ENCODE measurements around the gene HBEGF. TPM values are rescaled to one million over a fixed set of nuclear protein-coding genes. Genes with fewer than 3 reads are reported as not detected.

HBEGF gene
- total RNA-seq, 1 experiment from 2014 or later = 12.3 TPM

DNA sequence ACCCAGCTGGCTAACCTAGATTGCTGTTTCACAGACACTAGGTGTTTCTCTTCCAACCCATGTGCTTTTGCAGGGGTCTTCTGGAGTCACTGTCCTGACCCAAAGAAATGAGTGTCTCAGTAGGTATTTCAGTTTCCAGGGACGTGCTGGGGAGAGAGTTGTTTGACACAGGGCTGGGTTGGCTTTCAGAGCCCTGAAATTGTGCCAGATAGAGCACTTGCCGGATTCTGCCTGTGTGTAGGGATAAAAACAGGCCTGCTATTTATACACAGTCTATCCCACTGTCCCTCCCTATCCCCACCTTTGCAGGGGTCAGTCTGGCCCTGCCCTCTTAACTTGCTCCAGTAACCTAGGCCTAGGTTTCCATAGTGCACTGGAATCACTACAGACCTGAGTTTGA is 957 bp upstream of the HBEGF start:
- peak overlapping the region; percentile 70 for H3K9ac ChIP-seq (ENCODE audit: low read length)
- H2AFZ ChIP-seq (ENCODE audit: low read depth, low read length, poor library complexity, severe bottlenecking) = peak overlapping the region; percentile 67
- no peaks in the 10 kb centered on the region for H3K9me2 ChIP-seq (ENCODE audit: insufficient read depth)
- H3K27ac ChIP-seq (ENCODE audit: low read depth, low read length) = peak overlapping the region; percentile 4; the same call in 1 of the 2 replicates
- no peaks in the 10 kb centered on the region for H3K27me3 ChIP-seq (ENCODE audit: insufficient read depth, low read length)
- POLR2A ChIA-PET = interaction anchor here (0.7 to 3.0 kb wide), 14 partner anchors 8 to 300 kb away, joined by 3 to 57 read pairs (median 8); partner anchors contain the start of genes CYSTM1, IK and NDUFA2
- no peaks in the 10 kb centered on the region for H3K36me3 ChIP-seq (ENCODE audit: control insufficient read depth in 1 of 2, insufficient read depth in 2 of 2, low read length in 2 of 2)
- TF ChIP-seq POLR2AphosphoS5 (IDR thresholded peaks at IDR 0.05; ENCODE audit: low read depth, low read length) (no peak), SIN3A (IDR thresholded peaks at IDR 0.05; ENCODE audit: low read depth) (no peak), CBX3 (IDR thresholded peaks at IDR 0.05; ENCODE audit: low read depth) (no peak), SP1 (IDR thresholded peaks at IDR 0.05; ENCODE audit: low read depth) (no peak), EZH2phosphoT487 (IDR thresholded peaks at IDR 0.05; ENCODE audit: borderline replicate concordance) (no peak), ZNF274 (IDR thresholded peaks at IDR 0.05; ENCODE audit: low read depth, low read length) (no peak), SRF (IDR thresholded peaks at IDR 0.05; ENCODE audit: low read depth) (no peak), ELF1 (IDR thresholded peaks at IDR 0.05; ENCODE audit: borderline replicate concordance, low read depth) (no peak)
- CTCF ChIA-PET = interaction anchor here (1.2 to 3.2 kb wide), 14 partner anchors 8 to 372 kb away, joined by 3 to 76 read pairs (median 6); partner anchors contain the start of genes IK, NDUFA2 and SLC4A9
- DNase-seq (ENCODE audit: low read depth, low spot score) (no peak), ATAC-seq (no peak)
- RAD21 ChIA-PET (ENCODE audit: low non-redundant PET in 1 of 2, low total read pairs in 2 of 2, uncharacterized antibody in 2 of 2, unreplicated experiment in 2 of 2) = interaction anchor here (1.2 to 2.5 kb wide), 5 partner anchors 103 to 108 kb away, joined by 3 to 20 read pairs (median 5); no protein-coding TSS in a partner anchor
- intact Hi-C loops (cut with micrococcal nuclease) = no loop called here
- BruUV-seq (replicated peaks) = no TSS peak
- H4K20me1 ChIP-seq (ENCODE audit: insufficient read depth) = no peaks in the 10 kb centered on the region
- no peaks in the 10 kb centered on the region for H3K79me2 ChIP-seq (ENCODE audit: insufficient read depth, low read length)
- H3K4me2 ChIP-seq (ENCODE audit: low read length) = peak overlapping the region; percentile 93
- H3K4me3 ChIP-seq (replicated peaks in 1 of 2; ENCODE audit: low read depth in 1 of 2, low read length in 2 of 2) = peak overlapping the region; percentile 66 to 76
- no peaks in the 10 kb centered on the region for H3K9me3 ChIP-seq (ENCODE audit: control insufficient read depth in 1 of 2, insufficient read depth in 1 of 2, low read depth in 1 of 2, low read length in 2 of 2)
- H3K4me1 ChIP-seq (ENCODE audit: control insufficient read depth in 1 of 2, insufficient read depth in 2 of 2, low read length in 2 of 2) = peaks cover 22 to 43% of the 10 kb centered on the region in 2 experiments

DNA sequence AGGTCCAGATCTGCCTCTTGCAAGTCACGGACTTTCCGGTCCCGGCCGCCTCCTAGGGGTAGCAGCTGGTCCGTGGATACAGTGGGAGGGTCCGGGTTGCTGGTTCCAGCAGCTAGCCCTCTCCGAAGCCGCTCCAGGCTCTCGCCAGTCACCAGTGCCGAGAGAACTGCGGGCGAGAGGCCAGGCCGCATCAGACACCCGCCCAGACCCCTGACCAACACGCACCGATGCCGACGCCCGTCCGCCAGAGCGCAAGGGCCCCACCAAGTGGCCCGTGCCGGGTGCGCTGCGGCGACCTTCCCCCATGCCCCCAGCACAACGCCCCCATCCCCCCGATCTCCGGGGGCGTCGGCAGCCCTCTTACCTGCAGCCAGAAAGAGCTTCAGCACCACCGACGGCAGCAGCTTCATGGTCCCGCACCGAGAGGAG is 470 bp downstream of the HBEGF start:
- Histone ChIP-seq H3K4me1 (ENCODE audit: control insufficient read depth in 1 of 2, insufficient read depth in 2 of 2, low read length in 2 of 2) (peaks cover 22 to 43% of the 10 kb centered on the region in 2 experiments), H3K9me3 (ENCODE audit: control insufficient read depth in 1 of 2, insufficient read depth in 1 of 2, low read depth in 1 of 2, low read length in 2 of 2) (no peaks in the 10 kb centered on the region), H2AFZ (ENCODE audit: low read depth, low read length, poor library complexity, severe bottlenecking) (no peak overlapping the region), H3K27ac (ENCODE audit: low read depth, low read length) (peak overlapping the region; percentile 68), H4K20me1 (ENCODE audit: insufficient read depth) (no peaks in the 10 kb centered on the region), H3K4me2 (ENCODE audit: low read length) (peak overlapping the region; percentile 93), H3K36me3 (ENCODE audit: control insufficient read depth in 1 of 2, insufficient read depth in 2 of 2, low read length in 2 of 2) (peaks cover 0 to 8% of the 10 kb centered on the region in 2 experiments; a peak in 1 of 4 replicates), H3K9me2 (ENCODE audit: insufficient read depth) (no peaks in the 10 kb centered on the region), H3K27me3 (ENCODE audit: insufficient read depth, low read length) (no peaks in the 10 kb centered on the region), H3K9ac (ENCODE audit: low read length) (peak overlapping the region; percentile 70), H3K79me2 (ENCODE audit: insufficient read depth, low read length) (no peaks in the 10 kb centered on the region), H3K4me3 (replicated peaks in 1 of 2; ENCODE audit: low read depth in 1 of 2, low read length in 2 of 2) (peak overlapping the region; percentile 66 to 76)
- DNase-seq (ENCODE audit: low read depth, low spot score) (no peak), ATAC-seq (peak; percentile 45)
- ChIA-PET POLR2A (interaction anchor here (0.8 to 3.3 kb wide), 28 partner anchors 8 to 380 kb away, joined by 3 to 57 read pairs (median 5); partner anchors contain the start of genes CYSTM1, HARS2, IK and NDUFA2), RAD21 (ENCODE audit: low non-redundant PET in 1 of 2, low total read pairs in 2 of 2, uncharacterized antibody in 2 of 2, unreplicated experiment in 2 of 2) (interaction anchor here (1.1 to 2.5 kb wide), 8 partner anchors 13 to 106 kb away, joined by 3 to 20 read pairs (median 5); no protein-coding TSS in a partner anchor), CTCF (interaction anchor here (0.5 to 3.2 kb wide), 26 partner anchors 8 to 374 kb away, joined by 3 to 76 read pairs (median 4); partner anchors contain the start of genes IK, NDUFA2, PFDN1 and SLC4A9)
- intact Hi-C loops (cut with micrococcal nuclease) = loop anchor here (1.0 kb wide), 1 partner anchor 102 kb away; no protein-coding TSS in a partner anchor
- TF ChIP-seq ELF1 (IDR thresholded peaks at IDR 0.05; ENCODE audit: borderline replicate concordance, low read depth) (no peak), POLR2A (IDR thresholded peaks at IDR 0.05; ENCODE audit: borderline replicate concordance, extremely low read depth, insufficient read depth, insufficient read length) (no peak), MAX (IDR thresholded peaks at IDR 0.05) (no peak), CEBPB (IDR thresholded peaks at IDR 0.05; ENCODE audit: low read depth) (no peak), ZFX (IDR thresholded peaks at IDR 0.05) (no peak), SRF (IDR thresholded peaks at IDR 0.05; ENCODE audit: low read depth) (no peak), EZH2 (IDR thresholded peaks at IDR 0.05) (no peak)
- TF ChIP-seq, protein P1, sequence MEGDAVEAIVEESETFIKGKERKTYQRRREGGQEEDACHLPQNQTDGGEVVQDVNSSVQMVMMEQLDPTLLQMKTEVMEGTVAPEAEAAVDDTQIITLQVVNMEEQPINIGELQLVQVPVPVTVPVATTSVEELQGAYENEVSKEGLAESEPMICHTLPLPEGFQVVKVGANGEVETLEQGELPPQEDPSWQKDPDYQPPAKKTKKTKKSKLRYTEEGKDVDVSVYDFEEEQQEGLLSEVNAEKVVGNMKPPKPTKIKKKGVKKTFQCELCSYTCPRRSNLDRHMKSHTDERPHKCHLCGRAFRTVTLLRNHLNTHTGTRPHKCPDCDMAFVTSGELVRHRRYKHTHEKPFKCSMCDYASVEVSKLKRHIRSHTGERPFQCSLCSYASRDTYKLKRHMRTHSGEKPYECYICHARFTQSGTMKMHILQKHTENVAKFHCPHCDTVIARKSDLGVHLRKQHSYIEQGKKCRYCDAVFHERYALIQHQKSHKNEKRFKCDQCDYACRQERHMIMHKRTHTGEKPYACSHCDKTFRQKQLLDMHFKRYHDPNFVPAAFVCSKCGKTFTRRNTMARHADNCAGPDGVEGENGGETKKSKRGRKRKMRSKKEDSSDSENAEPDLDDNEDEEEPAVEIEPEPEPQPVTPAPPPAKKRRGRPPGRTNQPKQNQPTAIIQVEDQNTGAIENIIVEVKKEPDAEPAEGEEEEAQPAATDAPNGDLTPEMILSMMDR (IDR thresholded peaks at IDR 0.05 in 2 of 3, conservative IDR thresholded peaks at IDR 0.05 in 1 of 3; ENCODE audit: borderline replicate concordance in 1 of 3, insufficient read depth in 1 of 3, low read depth in 2 of 3, low read length in 2 of 3) = peak in 1 of 3 experiments; percentile 18; a peak in 1 of 6 replicates
- BruUV-seq (replicated peaks) = TSS peak; percentile 52
